Transverse colon (tissue), 4 donors: Measurements from ENCODE around the gene POTEH.
"Not testable (repeated sequence)": the region's sequence is repeated elsewhere in the genome, so short reads cannot be mapped to it uniquely, and the experiment has no call there.

Experiments used
- POLR2AphosphoS5 ChIP-seq, 3 donors: sonication (generic); formaldehyde crosslinking; IDR thresholded peaks; one replicate each; pipeline ENCODE4 v1.6.1; 2016; ENCODE audit warnings: antibody characterized with exemption in 3 of 3
- TF ChIP-seq, protein P1 (sequence below), 5 experiments: fragments of 200-600 bp in 3 of 5; fragments of 450-650 bp in 2 of 5; sonication (generic) in 3 of 5; IDR thresholded peaks; 1 replicate in 2 of 5; 2 replicates in 3 of 5; pipeline ENCODE4 v1.5.1; 2016 to 2017; ENCODE audit warnings: antibody characterized with exemption in 5 of 5, inconsistent platforms in 3 of 5, mild to moderate bottlenecking in 2 of 5, moderate library complexity in 1 of 5

- TF ChIP-seq POLR2AphosphoS5 (IDR thresholded peaks at IDR 0.05): not testable (repeated sequence)
- TF ChIP-seq, protein P1, sequence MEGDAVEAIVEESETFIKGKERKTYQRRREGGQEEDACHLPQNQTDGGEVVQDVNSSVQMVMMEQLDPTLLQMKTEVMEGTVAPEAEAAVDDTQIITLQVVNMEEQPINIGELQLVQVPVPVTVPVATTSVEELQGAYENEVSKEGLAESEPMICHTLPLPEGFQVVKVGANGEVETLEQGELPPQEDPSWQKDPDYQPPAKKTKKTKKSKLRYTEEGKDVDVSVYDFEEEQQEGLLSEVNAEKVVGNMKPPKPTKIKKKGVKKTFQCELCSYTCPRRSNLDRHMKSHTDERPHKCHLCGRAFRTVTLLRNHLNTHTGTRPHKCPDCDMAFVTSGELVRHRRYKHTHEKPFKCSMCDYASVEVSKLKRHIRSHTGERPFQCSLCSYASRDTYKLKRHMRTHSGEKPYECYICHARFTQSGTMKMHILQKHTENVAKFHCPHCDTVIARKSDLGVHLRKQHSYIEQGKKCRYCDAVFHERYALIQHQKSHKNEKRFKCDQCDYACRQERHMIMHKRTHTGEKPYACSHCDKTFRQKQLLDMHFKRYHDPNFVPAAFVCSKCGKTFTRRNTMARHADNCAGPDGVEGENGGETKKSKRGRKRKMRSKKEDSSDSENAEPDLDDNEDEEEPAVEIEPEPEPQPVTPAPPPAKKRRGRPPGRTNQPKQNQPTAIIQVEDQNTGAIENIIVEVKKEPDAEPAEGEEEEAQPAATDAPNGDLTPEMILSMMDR (IDR thresholded peaks at IDR 0.05): not testable (repeated sequence)
These were observed 71.4 kb downstream of the POTEH start for GRCh38 chr22:15761151-15761777.
